Endodermal cell (in vitro differentiated cells): ENCODE measurements around the gene SSTR1. TPM values are rescaled to one million over a fixed set of nuclear protein-coding genes. Genes with fewer than 3 reads are reported as not detected.
A peak's percentile ranks its signal among the peaks of the same experiment; 100 is the strongest.

ENCODE experiments used
- DNase-seq: peaks from one replicate; pipeline ENCODE4 v3.0.0-alpha.2; 2017
- H3K27ac ChIP-seq: 2 replicates; pipeline ENCODE4 v1.5.1; 2013; ENCODE audit warnings: mild to moderate bottlenecking, low read depth, low read length, moderate library complexity
- H3K27me3 ChIP-seq: 2 replicates; pipeline ENCODE4 v1.6.1; 2013; ENCODE audit warnings: mild to moderate bottlenecking, low read length, moderate library complexity; ENCODE audit not compliant: insufficient read depth, control insufficient read depth, poor library complexity, severe bottlenecking
- H3K36me3 ChIP-seq: 2 replicates; pipeline ENCODE4 v1.7.0; 2013; ENCODE audit warnings: mild to moderate bottlenecking, low read length, moderate library complexity; ENCODE audit not compliant: control insufficient read depth, insufficient read depth
- H3K4me1 ChIP-seq: one replicate; pipeline ENCODE4 v1.7.0; 2013; ENCODE audit warnings: low read length; ENCODE audit not compliant: control insufficient read depth, insufficient read depth
- H3K4me3 ChIP-seq: 2 replicates; pipeline ENCODE4 v1.5.1; 2013; ENCODE audit warnings: mild to moderate bottlenecking, low read length, moderate library complexity
- H3K9ac ChIP-seq: 2 replicates; pipeline ENCODE4 v1.6.1; 2013; ENCODE audit warnings: mild to moderate bottlenecking, low read length, moderate library complexity; ENCODE audit not compliant: poor library complexity, severe bottlenecking; ENCODE audit errors: extremely low read depth
- H3K9me3 ChIP-seq: 2 replicates; pipeline ENCODE4 v1.6.1; 2013; ENCODE audit warnings: mild to moderate bottlenecking, low read length, moderate library complexity; ENCODE audit not compliant: control insufficient read depth
- H3K27ac Mint-ChIP-seq: 2 replicates; pipeline ENCODE4 v1.8.0; 2020; ENCODE audit warnings: mixed read lengths
- H3K27me3 Mint-ChIP-seq: 2 replicates; pipeline ENCODE4 v1.8.0; 2021; ENCODE audit warnings: mild to moderate bottlenecking, mixed read lengths; ENCODE audit not compliant: insufficient read depth
- H3K36me3 Mint-ChIP-seq: 2 replicates; pipeline ENCODE4 v1.8.0; 2020; ENCODE audit warnings: low read depth, mixed read lengths
- H3K4me1 Mint-ChIP-seq: 2 replicates; pipeline ENCODE4 v1.8.0; 2020; ENCODE audit warnings: mixed read lengths
- H3K4me3 Mint-ChIP-seq: 2 replicates; pipeline ENCODE4 v1.8.0; 2020; ENCODE audit warnings: mild to moderate bottlenecking, moderate library complexity, mixed read lengths
- H3K9me3 Mint-ChIP-seq: 2 replicates; pipeline ENCODE4 v1.8.0; 2020; ENCODE audit warnings: mild to moderate bottlenecking, mixed read lengths
- WGBS, 2 experiments: methylation state at CpG; one replicate each; pipeline versions ENCODE4 v1.1.5 to v1.1.7; 2013; ENCODE audit warnings: missing lambda C conversion rate in 2 of 2, mixed read lengths in 1 of 2; ENCODE audit not compliant: insufficient coverage in 1 of 2, insufficient read length in 1 of 2; 5-methylcytosine and 5-hydroxymethylcytosine counted together
- total RNA-seq, 2 donors: library from RNA; stranded (reverse); fragmentation: NEBNext Ultra II Directional in 1 of 2; extraction: Animal tissue kit (Norgen Biotek cat#: 25700) in 1 of 2; gene quantifications; 2 replicates in 1 of 2; 3 replicates in 1 of 2; pipeline ENCODE4 v1.2.1, GENCODE V29; 2021
- TF ChIP-seq, protein P1 (sequence below): fragments of 200-600 bp; sonication (generic); conservative IDR thresholded peaks from 2 replicates; pipeline ENCODE4 v1.5.0; 2021; ENCODE audit warnings: antibody characterized with exemption, mild to moderate bottlenecking

SSTR1 gene
- total RNA-seq, 2 donors from 2014 or later: 0.69 to 1.2 TPM

DNA sequence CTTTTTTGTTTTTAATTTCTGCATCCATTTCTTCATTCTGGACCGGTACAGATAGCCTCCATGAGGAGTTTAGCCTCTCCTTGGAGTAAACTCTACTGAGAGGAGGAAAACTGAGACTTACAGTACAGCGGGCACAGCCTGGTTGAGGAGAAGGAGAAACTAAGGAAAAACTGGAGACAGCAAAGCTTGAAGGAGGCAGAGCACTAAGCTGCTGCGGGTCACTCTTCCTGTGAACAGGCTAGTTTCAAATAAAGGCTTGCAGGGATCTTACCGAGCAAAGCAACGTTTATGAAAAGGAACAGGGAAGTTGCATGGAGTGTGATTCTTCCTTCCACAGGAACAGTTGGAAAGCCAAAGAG is 348 bp upstream of the SSTR1 start:
- 23 to 28% methylated on average over 5 of the region's 5 CpGs for WGBS, 2 experiments
- H3K9me3 Mint-ChIP-seq: peaks cover 16% of the 10 kb centered on the region
- no peaks in the 10 kb centered on the region for H3K4me1 ChIP-seq
- peaks cover 70% of the 10 kb centered on the region for H3K27me3 Mint-ChIP-seq
- TF ChIP-seq, protein P1, sequence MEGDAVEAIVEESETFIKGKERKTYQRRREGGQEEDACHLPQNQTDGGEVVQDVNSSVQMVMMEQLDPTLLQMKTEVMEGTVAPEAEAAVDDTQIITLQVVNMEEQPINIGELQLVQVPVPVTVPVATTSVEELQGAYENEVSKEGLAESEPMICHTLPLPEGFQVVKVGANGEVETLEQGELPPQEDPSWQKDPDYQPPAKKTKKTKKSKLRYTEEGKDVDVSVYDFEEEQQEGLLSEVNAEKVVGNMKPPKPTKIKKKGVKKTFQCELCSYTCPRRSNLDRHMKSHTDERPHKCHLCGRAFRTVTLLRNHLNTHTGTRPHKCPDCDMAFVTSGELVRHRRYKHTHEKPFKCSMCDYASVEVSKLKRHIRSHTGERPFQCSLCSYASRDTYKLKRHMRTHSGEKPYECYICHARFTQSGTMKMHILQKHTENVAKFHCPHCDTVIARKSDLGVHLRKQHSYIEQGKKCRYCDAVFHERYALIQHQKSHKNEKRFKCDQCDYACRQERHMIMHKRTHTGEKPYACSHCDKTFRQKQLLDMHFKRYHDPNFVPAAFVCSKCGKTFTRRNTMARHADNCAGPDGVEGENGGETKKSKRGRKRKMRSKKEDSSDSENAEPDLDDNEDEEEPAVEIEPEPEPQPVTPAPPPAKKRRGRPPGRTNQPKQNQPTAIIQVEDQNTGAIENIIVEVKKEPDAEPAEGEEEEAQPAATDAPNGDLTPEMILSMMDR: no peak
- peaks cover 5% of the 10 kb centered on the region for H3K36me3 Mint-ChIP-seq
- H3K9ac ChIP-seq: no peak overlapping the region
- peak; percentile 54 for DNase-seq
- no peak overlapping the region for H3K27ac Mint-ChIP-seq
- peaks cover 70% of the 10 kb centered on the region for H3K27me3 ChIP-seq
- H3K4me1 Mint-ChIP-seq: peaks cover 28% of the 10 kb centered on the region
- H3K27ac ChIP-seq: no peak overlapping the region
- peak overlapping the region; percentile 66 for H3K4me3 Mint-ChIP-seq
- H3K9me3 ChIP-seq: peaks cover 12% of the 10 kb centered on the region
- no peaks in the 10 kb centered on the region for H3K36me3 ChIP-seq
- H3K4me3 ChIP-seq: peak overlapping the region; percentile 83

DNA sequence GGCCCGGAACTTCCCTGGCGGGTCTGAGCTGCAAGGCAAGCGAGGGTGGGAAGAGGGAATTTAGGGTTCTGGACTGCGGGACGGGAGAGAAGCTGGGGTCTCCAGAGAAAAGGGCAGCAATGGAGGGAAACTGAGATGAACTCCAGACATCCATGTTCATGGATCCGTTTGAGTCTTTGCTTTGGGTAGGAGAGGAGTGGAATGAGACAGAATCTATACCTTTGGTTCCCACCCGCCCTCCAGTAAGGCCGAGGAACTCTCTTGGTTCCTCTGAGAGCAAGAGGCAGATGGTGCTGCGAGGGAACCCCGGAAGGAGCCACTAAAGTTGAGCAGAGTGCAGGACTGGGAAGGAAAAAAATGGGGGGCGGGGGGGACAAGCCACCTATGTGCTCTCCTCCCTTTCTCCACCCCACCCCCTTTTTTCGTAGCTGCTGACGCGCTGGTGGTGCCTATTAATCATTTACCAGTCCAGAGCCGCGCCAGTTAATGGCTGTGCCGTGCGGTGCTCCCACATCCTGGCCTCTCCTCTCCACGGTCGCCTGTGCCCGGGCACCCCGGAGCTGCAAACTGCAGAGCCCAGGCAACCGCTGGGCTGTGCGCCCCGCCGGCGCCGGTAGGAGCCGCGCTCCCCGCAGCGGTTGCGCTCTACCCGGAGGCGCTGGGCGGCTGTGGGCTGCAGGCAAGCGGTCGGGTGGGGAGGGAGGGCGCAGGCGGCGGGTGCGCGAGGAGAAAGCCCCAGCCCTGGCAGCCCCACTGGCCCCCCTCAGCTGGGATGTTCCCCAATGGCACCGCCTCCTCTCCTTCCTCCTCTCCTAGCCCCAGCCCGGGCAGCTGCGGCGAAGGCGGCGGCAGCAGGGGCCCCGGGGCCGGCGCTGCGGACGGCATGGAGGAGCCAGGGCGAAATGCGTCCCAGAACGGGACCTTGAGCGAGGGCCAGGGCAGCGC is 1.2 kb downstream of the SSTR1 start:
- Histone ChIP-seq H3K9me3 (peaks cover 12% of the 10 kb centered on the region), H3K27ac (no peak overlapping the region), H3K36me3 (no peaks in the 10 kb centered on the region), H3K4me1 (no peaks in the 10 kb centered on the region), H3K4me3 (peak overlapping the region; percentile 83), H3K27me3 (peaks cover 85% of the 10 kb centered on the region), H3K9ac (no peak overlapping the region)
- 1 to 2% methylated on average over 18 to 59 of the region's 59 CpGs for WGBS, 2 experiments
- H3K4me1 Mint-ChIP-seq: peaks cover 23% of the 10 kb centered on the region
- peak overlapping the region; percentile 66 for H3K4me3 Mint-ChIP-seq
- TF ChIP-seq, protein P1: peak; percentile 61
- H3K27ac Mint-ChIP-seq: peak overlapping the region; percentile 83
- H3K9me3 Mint-ChIP-seq: peaks cover 16% of the 10 kb centered on the region
- H3K36me3 Mint-ChIP-seq: peaks cover 5% of the 10 kb centered on the region
- peak; percentile 83 for DNase-seq
- peaks cover 85% of the 10 kb centered on the region for H3K27me3 Mint-ChIP-seq

DNA sequence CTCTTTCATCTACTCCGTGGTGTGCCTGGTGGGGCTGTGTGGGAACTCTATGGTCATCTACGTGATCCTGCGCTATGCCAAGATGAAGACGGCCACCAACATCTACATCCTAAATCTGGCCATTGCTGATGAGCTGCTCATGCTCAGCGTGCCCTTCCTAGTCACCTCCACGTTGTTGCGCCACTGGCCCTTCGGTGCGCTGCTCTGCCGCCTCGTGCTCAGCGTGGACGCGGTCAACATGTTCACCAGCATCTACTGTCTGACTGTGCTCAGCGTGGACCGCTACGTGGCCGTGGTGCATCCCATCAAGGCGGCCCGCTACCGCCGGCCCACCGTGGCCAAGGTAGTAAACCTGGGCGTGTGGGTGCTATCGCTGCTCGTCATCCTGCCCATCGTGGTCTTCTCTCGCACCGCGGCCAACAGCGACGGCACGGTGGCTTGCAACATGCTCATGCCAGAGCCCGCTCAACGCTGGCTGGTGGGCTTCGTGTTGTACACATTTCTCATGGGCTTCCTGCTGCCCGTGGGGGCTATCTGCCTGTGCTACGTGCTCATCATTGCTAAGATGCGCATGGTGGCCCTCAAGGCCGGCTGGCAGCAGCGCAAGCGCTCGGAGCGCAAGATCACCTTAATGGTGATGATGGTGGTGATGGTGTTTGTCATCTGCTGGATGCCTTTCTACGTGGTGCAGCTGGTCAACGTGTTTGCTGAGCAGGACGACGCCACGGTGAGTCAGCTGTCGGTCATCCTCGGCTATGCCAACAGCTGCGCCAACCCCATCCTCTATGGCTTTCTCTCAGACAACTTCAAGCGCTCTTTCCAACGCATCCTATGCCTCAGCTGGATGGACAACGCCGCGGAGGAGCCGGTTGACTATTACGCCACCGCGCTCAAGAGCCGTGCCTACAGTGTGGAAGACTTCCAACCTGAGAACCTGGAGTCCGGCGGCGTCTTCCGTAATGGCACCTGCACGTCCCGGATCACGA is 2.2 kb downstream of the SSTR1 start:
- 20 to 33% methylated on average over 36 to 69 of the region's 69 CpGs for WGBS, 2 experiments
- DNase-seq: peak; percentile 64
- H3K27me3 ChIP-seq: peaks cover 89% of the 10 kb centered on the region
- peaks cover 29% of the 10 kb centered on the region for H3K4me1 Mint-ChIP-seq
- H3K9ac ChIP-seq: no peak overlapping the region
- H3K36me3 ChIP-seq: no peaks in the 10 kb centered on the region
- peaks cover 92% of the 10 kb centered on the region for H3K27me3 Mint-ChIP-seq
- peak overlapping the region; percentile 83 for H3K4me3 ChIP-seq
- peak overlapping the region; percentile 66 for H3K4me3 Mint-ChIP-seq
- peaks cover 16% of the 10 kb centered on the region for H3K9me3 Mint-ChIP-seq
- TF ChIP-seq, protein P1: no peak
- peaks cover 5% of the 10 kb centered on the region for H3K36me3 Mint-ChIP-seq
- H3K9me3 ChIP-seq: peaks cover 12% of the 10 kb centered on the region
- H3K27ac Mint-ChIP-seq: no peak overlapping the region
- H3K27ac ChIP-seq: no peak overlapping the region
- H3K4me1 ChIP-seq: no peaks in the 10 kb centered on the region
